Kidney (tissue), 14 donors: Measurements from ENCODE around the gene CARMIL3. TPM values are rescaled to one million over a fixed set of nuclear protein-coding genes. Genes with fewer than 3 reads are reported as not detected.

ENCODE experiments used
- DNase-seq, 5 donors: peaks; one replicate each; pipeline ENCODE4 v3.0.0-alpha.2; 2013 to 2020
- FAIRE-seq: peaks from 2 replicates; lab custom pipeline; 2012; peaks lifted over from hg19 to GRCh38; lab: Jason Lieb, UNC
- H3K27ac ChIP-seq, 2 donors: one replicate each; pipeline ENCODE4 v1.7.0; 2013; ENCODE audit warnings: low read depth in 2 of 2, low read length in 2 of 2, inconsistent platforms in 1 of 2
- H3K27me3 ChIP-seq: one replicate; pipeline ENCODE4 v1.7.1; 2013; ENCODE audit warnings: low read length, inconsistent platforms; ENCODE audit not compliant: control insufficient read depth, insufficient read depth
- H3K36me3 ChIP-seq, 3 donors: one replicate each; pipeline versions ENCODE4 v1.7.0 to v1.7.1; 2013; ENCODE audit warnings: low read length in 3 of 3, control low read depth in 1 of 3, inconsistent platforms in 1 of 3; ENCODE audit not compliant: insufficient read depth in 3 of 3, control insufficient read depth in 2 of 3
- H3K4me1 ChIP-seq, 3 donors: one replicate each; pipeline versions ENCODE4 v1.7.0 to v1.7.1; 2013; ENCODE audit warnings: low read length in 3 of 3, inconsistent platforms in 1 of 3, low read depth in 1 of 3; ENCODE audit not compliant: control insufficient read depth in 2 of 3, insufficient read depth in 2 of 3
- H3K4me3 ChIP-seq, 3 donors: one replicate each; pipeline versions ENCODE4 v1.7.0 to v1.8.1; 2013; ENCODE audit warnings: low read length in 3 of 3, control low read depth in 1 of 3, inconsistent platforms in 1 of 3
- H3K9ac ChIP-seq, 3 donors: one replicate each; pipeline versions ENCODE4 v1.7.0 to v1.7.1; 2013; ENCODE audit warnings: low read length in 3 of 3, control low read depth in 1 of 3, inconsistent platforms in 1 of 3
- H3K9me3 ChIP-seq, 3 donors: one replicate each; pipeline versions ENCODE4 v1.7.0 to v1.7.1; 2013; ENCODE audit warnings: low read length in 3 of 3, control low read depth in 1 of 3, inconsistent platforms in 1 of 3; ENCODE audit not compliant: control insufficient read depth in 2 of 3, insufficient read depth in 1 of 3
- CTCF ChIP-seq: IDR thresholded peaks from 3 replicates; pipeline ENCODE4 v1.5.1; 2012; ENCODE audit warnings: mild to moderate bottlenecking, moderate library complexity, borderline replicate concordance; ENCODE audit not compliant: insufficient read depth; ENCODE audit errors: extremely low read depth
- intact Hi-C: fragments of 100-400 bp; cut with DNase I; formaldehyde crosslinking; loops from one replicate; pipeline ENCODE4 v1.11.1; 2022
- polyA plus RNA-seq: library from polyadenylated mRNA; stranded (reverse); fragments of 350-450 nt; fragmentation: Illumina TruSeq; extraction: RNeasy Lipid Tissue Mini Kit (QIAGEN cat#74804); gene quantifications from one replicate; pipeline ENCODE4 v1.2.3, GENCODE V29; 2014; ENCODE audit warnings: low read depth, low replicate concordance; ENCODE audit not compliant: insufficient read depth
- total RNA-seq: library from RNA; stranded (reverse); fragmentation: NEBNext Ultra II Directional; extraction: Animal tissue kit (Norgen Biotek cat#: 25700); gene quantifications from one replicate; pipeline ENCODE4 v1.2.1, GENCODE V29; 2021
- donor health status: control.
- donor health status: control.
- donor health status: control.
- donor health status: control.
- donor health status: control.
- donor health status: DM: yes; HTN: yes; CAD: no.
- donor health status: Normal renal cell carcinoma (clear cell type).

The CARMIL3 gene
- total and polyA plus RNA-seq, 2 donors from 2014 or later = 1.4 to 1.5 TPM

DNA sequence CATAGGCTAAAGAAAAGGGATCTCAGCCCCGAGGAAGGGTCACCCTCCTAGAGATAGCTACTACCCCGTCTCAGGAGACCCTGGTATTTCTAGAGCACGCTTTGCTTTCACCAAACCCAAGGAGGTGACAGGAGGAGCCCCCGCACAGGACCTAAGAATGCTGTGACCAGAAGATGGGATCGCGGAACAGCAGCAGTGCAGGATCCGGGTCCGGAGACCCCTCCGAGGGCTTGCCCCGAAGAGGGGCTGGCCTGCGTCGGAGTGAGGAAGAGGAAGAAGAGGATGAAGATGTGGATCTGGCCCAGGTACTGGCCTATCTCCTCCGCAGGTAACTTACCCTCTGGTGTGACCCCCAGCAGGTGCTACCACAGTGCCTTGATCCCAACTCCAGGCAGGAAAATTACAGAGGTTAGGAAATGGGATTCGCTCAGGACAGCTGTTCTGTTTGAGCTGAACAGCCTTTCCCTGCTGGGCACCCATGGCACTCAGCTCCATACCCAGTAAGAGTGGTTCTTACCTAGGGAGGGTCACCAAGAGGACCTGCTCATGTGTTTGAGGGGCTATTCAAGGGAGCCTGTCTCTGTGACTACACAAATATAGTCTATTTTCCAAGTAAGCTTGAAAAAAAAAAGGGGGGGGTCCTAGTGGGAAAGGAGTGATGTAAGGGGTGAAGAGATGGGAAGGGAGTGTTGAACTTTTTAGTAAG, 63.8 kb downstream of the CARMIL3 start:
- H3K27me3 ChIP-seq = no peaks in the 10 kb centered on the region
- FAIRE-seq = no peak
- no peaks in the 10 kb centered on the region for H3K9me3 ChIP-seq
- H3K4me1 ChIP-seq = peaks cover 0 to 22% (median 10%) of the 10 kb centered on the region in 3 donors
- peak overlapping the region; percentile 73 to 93 (median 88) for H3K4me3 ChIP-seq
- DNase-seq = peak in 1 of 5 donors; percentile 80
- TF ChIP-seq CTCF = no peak
- peaks cover 8 to 29% (median 20%) of the 10 kb centered on the region in 3 donors for H3K36me3 ChIP-seq
- peak overlapping the region; percentile 65 to 88 (median 83) for H3K9ac ChIP-seq
- intact Hi-C loops = no loop called here
- peak overlapping the region; percentile 62 to 99 for H3K27ac ChIP-seq

DNA sequence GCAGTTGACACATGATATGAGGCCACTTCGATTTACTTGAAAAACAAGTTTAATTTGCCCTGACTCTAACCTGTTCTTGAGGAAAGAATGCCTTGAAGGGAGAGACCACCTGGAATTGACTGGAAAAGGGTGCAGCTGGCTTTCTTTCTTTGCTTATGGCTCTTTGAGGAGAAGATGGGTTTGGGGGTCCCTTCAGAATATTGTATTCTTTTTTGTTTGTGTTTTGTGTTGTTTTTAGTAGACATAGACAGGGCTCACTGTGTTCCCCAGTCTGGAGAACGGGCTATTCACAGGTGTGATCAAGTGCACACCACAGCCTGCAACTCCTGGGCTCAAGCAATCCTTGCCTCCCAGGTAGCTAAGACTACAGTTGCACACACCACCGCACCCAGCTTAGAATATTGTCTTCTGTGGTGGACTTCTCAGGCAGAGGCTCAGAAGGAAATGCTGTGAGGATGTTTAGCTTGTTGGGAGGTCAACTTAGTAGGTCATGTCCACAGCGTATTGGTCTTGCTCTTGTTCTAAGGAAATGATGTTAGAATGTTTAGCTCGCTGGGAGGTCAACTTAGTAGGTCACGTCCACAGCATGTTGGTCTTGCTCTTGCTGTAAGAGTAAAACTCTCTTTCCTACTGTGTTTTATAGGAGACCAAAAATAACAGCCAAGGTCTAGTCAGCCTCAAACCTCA, 64.5 kb downstream of the CARMIL3 start:
- Histone ChIP-seq H3K9ac (peak overlapping the region in 2 of 3 donors; percentile 2 to 65), H3K27ac (no peak overlapping the region), H3K4me3 (peak overlapping the region; percentile 8 to 93 (median 73)), H3K27me3 (no peaks in the 10 kb centered on the region), H3K9me3 (no peaks in the 10 kb centered on the region), H3K36me3 (peaks cover 9 to 36% (median 25%) of the 10 kb centered on the region in 3 donors), H3K4me1 (peaks cover 0 to 20% (median 10%) of the 10 kb centered on the region in 3 donors)
- intact Hi-C loops = no loop called here
- FAIRE-seq (no peak), DNase-seq (peak in 2 of 5 donors; percentile 17 to 24)
- TF ChIP-seq CTCF = no peak

- Histone ChIP-seq H3K4me1 (peaks cover 0 to 20% (median 10%) of the 10 kb centered on the region in 3 donors), H3K9me3 (no peaks in the 10 kb centered on the region), H3K4me3 (no peak overlapping the region), H3K27me3 (no peaks in the 10 kb centered on the region), H3K27ac (no peak overlapping the region), H3K9ac (no peak overlapping the region), H3K36me3 (peaks cover 9 to 43% (median 31%) of the 10 kb centered on the region in 3 donors)
- no peak for TF ChIP-seq CTCF
- intact Hi-C loops = no loop called here
- FAIRE-seq (no peak), DNase-seq (peak in 1 of 5 donors; percentile 61)
Observed at GRCh38 chr14:24117179-24117578, 65.4 kb downstream of the CARMIL3 start.

Other genes starting within 250 kb of the CARMIL3 start
- 23.4 TPM for gene DHRS4, start 98.2 kb upstream of the CARMIL3 start, total RNA-seq
- gene DHRS4, start 98.2 kb upstream of the CARMIL3 start, polyA plus RNA-seq = 247 TPM
- 20.7 TPM for gene DHRS4L2, start 63.1 kb upstream of the CARMIL3 start, total RNA-seq
- gene DHRS4L2, start 63.1 kb upstream of the CARMIL3 start, polyA plus RNA-seq = 463 TPM
- 0.19 TPM for gene CPNE6, start 19.6 kb downstream of the CARMIL3 start, total RNA-seq
- 3.4 TPM for gene CPNE6, start 19.6 kb downstream of the CARMIL3 start, polyA plus RNA-seq
- gene PCK2, start 42.3 kb downstream of the CARMIL3 start, total RNA-seq = 36.1 TPM
- 140 TPM for gene PCK2, start 42.3 kb downstream of the CARMIL3 start, polyA plus RNA-seq
- 81.1 TPM for gene DCAF11, start 62.8 kb downstream of the CARMIL3 start, total RNA-seq
- gene DCAF11, start 62.8 kb downstream of the CARMIL3 start, polyA plus RNA-seq = 69.4 TPM
- 4.9 TPM for gene NRL, start 62.9 kb downstream of the CARMIL3 start, total RNA-seq
- 5.5 TPM for gene NRL, start 62.9 kb downstream of the CARMIL3 start, polyA plus RNA-seq
- 1.3 TPM for gene FITM1, start 78.7 kb downstream of the CARMIL3 start, total RNA-seq
- 1.2 TPM for gene FITM1, start 78.7 kb downstream of the CARMIL3 start, polyA plus RNA-seq
- gene PSME1, start 84.2 kb downstream of the CARMIL3 start, total RNA-seq = 244 TPM
- gene PSME1, start 84.2 kb downstream of the CARMIL3 start, polyA plus RNA-seq = 333 TPM
- gene EMC9, start 89.6 kb downstream of the CARMIL3 start, total RNA-seq = 22.1 TPM
- 62.5 TPM for gene EMC9, start 89.6 kb downstream of the CARMIL3 start, polyA plus RNA-seq
- 148 TPM for gene PSME2, start 94.6 kb downstream of the CARMIL3 start, total RNA-seq
- gene PSME2, start 94.6 kb downstream of the CARMIL3 start, polyA plus RNA-seq = 289 TPM
- gene RNF31, start 95.5 kb downstream of the CARMIL3 start, total RNA-seq = 69.0 TPM
- 64.0 TPM for gene RNF31, start 95.5 kb downstream of the CARMIL3 start, polyA plus RNA-seq
- 141 TPM for gene IRF9, start 109.3 kb downstream of the CARMIL3 start, total RNA-seq
- gene IRF9, start 109.3 kb downstream of the CARMIL3 start, polyA plus RNA-seq = 88.9 TPM
- gene REC8, start 120.1 kb downstream of the CARMIL3 start, total RNA-seq = 39.9 TPM
- gene REC8, start 120.1 kb downstream of the CARMIL3 start, polyA plus RNA-seq = 51.4 TPM
- 49.5 TPM for gene IPO4, start 136.8 kb downstream of the CARMIL3 start, total RNA-seq
- 22.2 TPM for gene IPO4, start 136.8 kb downstream of the CARMIL3 start, polyA plus RNA-seq
- gene TM9SF1, start 143.4 kb downstream of the CARMIL3 start, total RNA-seq = 83.6 TPM
- 41.1 TPM for gene TM9SF1, start 143.4 kb downstream of the CARMIL3 start, polyA plus RNA-seq
- gene TSSK4, start 153.7 kb downstream of the CARMIL3 start, total RNA-seq = 0.38 TPM
- gene TSSK4, start 153.7 kb downstream of the CARMIL3 start, polyA plus RNA-seq = not detected
- 65.1 TPM for gene CHMP4A, start 161.5 kb downstream of the CARMIL3 start, total RNA-seq
- gene CHMP4A, start 161.5 kb downstream of the CARMIL3 start, polyA plus RNA-seq = 72.2 TPM
- 22.8 TPM for gene MDP1, start 164.1 kb downstream of the CARMIL3 start, total RNA-seq
- 55.4 TPM for gene MDP1, start 164.1 kb downstream of the CARMIL3 start, polyA plus RNA-seq
- 145 TPM for gene NEDD8, start 180.4 kb downstream of the CARMIL3 start, total RNA-seq
- gene NEDD8, start 180.4 kb downstream of the CARMIL3 start, polyA plus RNA-seq = 439 TPM
- 75.0 TPM for gene GMPR2, start 180.9 kb downstream of the CARMIL3 start, total RNA-seq
- 92.5 TPM for gene GMPR2, start 180.9 kb downstream of the CARMIL3 start, polyA plus RNA-seq
- gene TINF2, start 190.6 kb downstream of the CARMIL3 start, total RNA-seq = 99.4 TPM
- gene TINF2, start 190.6 kb downstream of the CARMIL3 start, polyA plus RNA-seq = 57.0 TPM
- 13.1 TPM for gene TGM1, start 211.2 kb downstream of the CARMIL3 start, total RNA-seq
- gene TGM1, start 211.2 kb downstream of the CARMIL3 start, polyA plus RNA-seq = 4.5 TPM
- 33.9 TPM for gene RABGGTA, start 219.6 kb downstream of the CARMIL3 start, total RNA-seq
- 25.8 TPM for gene RABGGTA, start 219.6 kb downstream of the CARMIL3 start, polyA plus RNA-seq
- 32.7 TPM for gene DHRS1, start 247.8 kb downstream of the CARMIL3 start, total RNA-seq
- 56.7 TPM for gene DHRS1, start 247.8 kb downstream of the CARMIL3 start, polyA plus RNA-seq
- gene NOP9, start 247.8 kb downstream of the CARMIL3 start, total RNA-seq = 25.7 TPM
- 8.6 TPM for gene NOP9, start 247.8 kb downstream of the CARMIL3 start, polyA plus RNA-seq